Esophagus squamous epithelium (tissue), 5 donors: ENCODE data around the gene SEMA6D. TPM values are rescaled to one million over a fixed set of nuclear protein-coding genes. Genes with fewer than 3 reads are reported as not detected.

Experiments
- DNase-seq: peaks from one replicate; lab custom pipeline; 2025; lab: John Stamatoyannopoulos, UW
- H3K27ac ChIP-seq, 4 donors: fragments of 200-600 bp; sonication (generic); one replicate each; pipeline ENCODE4 v1.5.1; 2016 to 2019; ENCODE audit warnings: mild to moderate bottlenecking in 1 of 4
- H3K27me3 ChIP-seq, 4 donors: fragments of 200-600 bp; sonication (generic); 1 replicate in 3 of 4; 2 replicates in 1 of 4; pipeline versions ENCODE4 v1.5.1 to v1.6.0; 2017 to 2021; ENCODE audit warnings: antibody characterized with exemption in 1 of 4
- H3K36me3 ChIP-seq, 3 donors: fragments of 200-600 bp; sonication (generic); one replicate each; pipeline ENCODE4 v1.5.1; 2016 to 2019
- H3K4me1 ChIP-seq, 3 donors: fragments of 200-600 bp; sonication (generic); one replicate each; pipeline ENCODE4 v1.5.1; 2017 to 2019
- H3K4me3 ChIP-seq, 4 donors: fragments of 200-600 bp; sonication (generic); 1 replicate in 3 of 4; 2 replicates in 1 of 4; pipeline ENCODE4 v1.5.1; 2016 to 2019; ENCODE audit warnings: mild to moderate bottlenecking in 2 of 4, moderate library complexity in 1 of 4
- H3K9me3 ChIP-seq, 3 donors: fragments of 200-600 bp; sonication (generic); one replicate each; pipeline ENCODE4 v1.5.1; 2016 to 2019
- POLR2A ChIP-seq, 4 donors: fragments of 450-650 bp; IDR thresholded peaks; one replicate each; pipeline ENCODE4 v1.6.1; 2017; ENCODE audit warnings: antibody characterized with exemption in 4 of 4, mild to moderate bottlenecking in 4 of 4, moderate library complexity in 3 of 4
- WGBS, 2 donors: methylation state at CpG; one replicate each; pipeline ENCODE4 v1.1.5; 2018; 5-methylcytosine and 5-hydroxymethylcytosine counted together
- intact Hi-C: fragments of 100-400 bp; cut with DNase I; formaldehyde crosslinking; loops from one replicate; pipeline ENCODE4 v1.15.0; 2022
- total RNA-seq, 4 donors: library from RNA; depleted of rRNA; stranded (reverse); fragments of >200 nt; gene quantifications; one replicate each; pipeline ENCODE4 v1.1.0, GENCODE V29; 2016
- TF ChIP-seq, protein P1 (sequence below), 6 experiments: fragments of 450-650 bp in 4 of 6; fragments of 200-600 bp in 2 of 6; sonication (generic) in 2 of 6; IDR thresholded peaks; one replicate each; pipeline ENCODE4 v1.5.1; 2016 to 2019; ENCODE audit warnings: antibody characterized with exemption in 6 of 6, mild to moderate bottlenecking in 4 of 6, moderate library complexity in 4 of 6
- donor health status: DM: yes; HTN: yes; CAD: no.

The SEMA6D gene
- total RNA-seq, 4 donors from 2014 or later = 0.40 to 4.0 (median 1.1) TPM

DNA sequence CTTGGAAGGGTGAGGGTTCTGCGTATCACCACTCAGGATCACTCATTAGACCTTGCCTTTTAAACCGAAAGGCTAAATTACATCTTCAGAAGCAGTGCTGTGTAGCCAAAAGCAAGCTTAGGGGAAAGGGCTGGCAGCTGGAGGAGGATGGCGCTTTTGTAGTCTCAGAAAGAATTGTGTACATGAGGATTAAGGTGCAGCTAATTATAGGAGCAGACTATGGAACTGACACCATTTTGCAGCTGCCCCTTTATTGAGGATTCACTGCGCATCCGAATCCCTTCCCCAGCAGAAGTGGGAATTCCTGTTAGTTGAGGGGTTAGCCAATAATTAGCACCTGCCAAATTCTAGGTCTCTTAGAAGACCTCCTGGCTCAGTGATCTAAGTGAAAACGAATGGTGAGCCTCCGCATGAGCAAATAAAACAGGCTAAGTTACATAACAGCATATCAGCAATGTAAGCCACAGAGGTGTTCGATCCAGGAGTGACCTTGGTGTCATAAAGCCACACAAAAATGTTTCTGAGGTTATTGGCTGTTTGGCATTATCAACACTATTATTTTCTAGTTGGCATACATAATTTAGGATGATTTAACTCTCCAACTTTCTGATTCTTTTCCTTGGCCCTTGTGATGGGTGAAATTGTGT lies 42.6 kb upstream of the SEMA6D start:
- Histone ChIP-seq H3K36me3 (no peaks in the 10 kb centered on the region), H3K4me1 (peaks cover 0 to 14% (median 9%) of the 10 kb centered on the region in 3 donors), H3K27ac (no peak overlapping the region), H3K9me3 (no peaks in the 10 kb centered on the region), H3K27me3 (no peaks in the 10 kb centered on the region), H3K4me3 (no peak overlapping the region)
- TF ChIP-seq, protein P1, sequence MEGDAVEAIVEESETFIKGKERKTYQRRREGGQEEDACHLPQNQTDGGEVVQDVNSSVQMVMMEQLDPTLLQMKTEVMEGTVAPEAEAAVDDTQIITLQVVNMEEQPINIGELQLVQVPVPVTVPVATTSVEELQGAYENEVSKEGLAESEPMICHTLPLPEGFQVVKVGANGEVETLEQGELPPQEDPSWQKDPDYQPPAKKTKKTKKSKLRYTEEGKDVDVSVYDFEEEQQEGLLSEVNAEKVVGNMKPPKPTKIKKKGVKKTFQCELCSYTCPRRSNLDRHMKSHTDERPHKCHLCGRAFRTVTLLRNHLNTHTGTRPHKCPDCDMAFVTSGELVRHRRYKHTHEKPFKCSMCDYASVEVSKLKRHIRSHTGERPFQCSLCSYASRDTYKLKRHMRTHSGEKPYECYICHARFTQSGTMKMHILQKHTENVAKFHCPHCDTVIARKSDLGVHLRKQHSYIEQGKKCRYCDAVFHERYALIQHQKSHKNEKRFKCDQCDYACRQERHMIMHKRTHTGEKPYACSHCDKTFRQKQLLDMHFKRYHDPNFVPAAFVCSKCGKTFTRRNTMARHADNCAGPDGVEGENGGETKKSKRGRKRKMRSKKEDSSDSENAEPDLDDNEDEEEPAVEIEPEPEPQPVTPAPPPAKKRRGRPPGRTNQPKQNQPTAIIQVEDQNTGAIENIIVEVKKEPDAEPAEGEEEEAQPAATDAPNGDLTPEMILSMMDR (IDR thresholded peaks at IDR 0.05) = no peak
- 82 to 86% methylated on average over 6 to 7 of the region's 8 CpGs for WGBS, 2 donors
- no peak for DNase-seq
- intact Hi-C loops = no loop called here

DNA sequence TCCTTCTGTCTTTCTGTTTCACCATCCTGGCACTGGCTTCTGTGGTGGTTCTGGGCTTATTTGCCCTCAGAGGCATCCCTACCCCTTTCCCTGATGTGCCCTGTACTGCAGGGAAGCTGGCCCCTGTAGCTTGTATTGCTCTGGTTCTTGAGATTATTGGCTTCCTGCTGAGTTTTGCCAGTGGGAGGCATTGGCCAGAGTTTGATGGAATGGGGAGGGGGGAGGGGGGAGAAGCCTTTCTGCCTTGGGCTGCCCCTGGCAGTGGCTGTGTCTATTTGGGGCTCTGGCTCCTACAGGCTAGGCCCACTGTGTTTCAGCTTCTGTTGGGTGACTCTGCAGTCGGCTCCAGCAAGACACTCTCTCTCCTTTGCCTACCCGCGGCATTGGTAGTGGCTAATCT lies 41.6 kb upstream of the SEMA6D start:
- no peaks in the 10 kb centered on the region for H3K27me3 ChIP-seq
- no peak overlapping the region for H3K4me3 ChIP-seq
- DNase-seq = no peak
- no peaks in the 10 kb centered on the region for H3K9me3 ChIP-seq
- H3K4me1 ChIP-seq = peaks cover 0 to 14% (median 9%) of the 10 kb centered on the region in 3 donors
- 90% methylated on average over 2 to 3 of the region's 3 CpGs for WGBS, 2 donors
- TF ChIP-seq POLR2A (IDR thresholded peaks at IDR 0.05) = no peak
- TF ChIP-seq, protein P1 (IDR thresholded peaks at IDR 0.05) = no peak
- no peak overlapping the region for H3K27ac ChIP-seq
- no peaks in the 10 kb centered on the region for H3K36me3 ChIP-seq
- intact Hi-C loops = no loop called here

DNA sequence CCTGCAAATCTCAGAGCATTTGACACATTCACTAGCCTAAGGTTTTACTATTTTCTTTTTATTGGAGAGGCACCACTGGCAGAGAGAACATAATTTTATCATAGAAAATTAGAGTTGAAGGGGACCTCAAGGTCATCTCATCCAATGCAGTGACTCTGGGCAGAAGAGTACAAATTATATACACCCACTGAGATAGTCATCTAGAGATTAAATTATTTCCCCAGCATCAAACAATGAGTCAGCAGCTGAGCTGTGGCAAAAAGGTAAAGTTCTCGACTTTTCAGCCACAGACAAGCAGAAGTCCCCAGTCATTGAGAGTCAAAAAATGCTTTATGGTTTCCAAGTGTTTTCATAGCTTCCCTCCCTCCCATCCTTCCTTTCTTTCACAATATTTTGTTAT lies 39.3 kb upstream of the SEMA6D start:
- H3K4me1 ChIP-seq = peaks cover 0 to 10% (median 9%) of the 10 kb centered on the region in 3 donors
- H3K9me3 ChIP-seq = no peaks in the 10 kb centered on the region
- WGBS, 2 donors = 52 to 65% methylated on average over 1 of the region's 1 CpG
- intact Hi-C loops = no loop called here
- TF ChIP-seq, protein P1 (IDR thresholded peaks at IDR 0.05) = no peak
- TF ChIP-seq POLR2A (IDR thresholded peaks at IDR 0.05) = no peak
- no peak overlapping the region for H3K4me3 ChIP-seq
- no peak overlapping the region for H3K27ac ChIP-seq
- no peaks in the 10 kb centered on the region for H3K27me3 ChIP-seq
- no peak for DNase-seq
- H3K36me3 ChIP-seq = no peaks in the 10 kb centered on the region

DNA sequence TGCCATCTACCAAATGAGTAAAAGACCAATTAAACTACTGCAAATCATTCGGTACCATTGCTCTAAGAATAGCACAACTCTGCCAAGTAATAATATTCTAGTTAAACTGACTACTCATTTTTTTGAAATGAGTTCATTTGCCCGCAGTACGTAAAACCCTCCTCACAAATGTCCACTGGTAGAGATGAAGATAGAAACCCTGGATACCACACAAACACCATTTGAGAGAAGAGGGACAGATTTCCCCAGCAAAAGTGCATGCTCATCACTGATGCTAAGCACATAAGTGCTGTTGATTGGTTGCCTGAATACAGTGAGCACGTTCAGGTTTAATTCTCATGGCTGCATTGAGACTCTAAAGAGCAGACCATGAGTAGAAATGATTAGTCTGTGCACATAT lies 34.6 kb upstream of the SEMA6D start:
- Histone ChIP-seq H3K27me3 (no peaks in the 10 kb centered on the region), H3K4me1 (no peaks in the 10 kb centered on the region), H3K4me3 (no peak overlapping the region), H3K36me3 (no peaks in the 10 kb centered on the region), H3K27ac (no peak overlapping the region), H3K9me3 (no peaks in the 10 kb centered on the region)
- DNase-seq = no peak
- 84 to 97% methylated on average over 4 of the region's 4 CpGs for WGBS, 2 donors
- TF ChIP-seq POLR2A (IDR thresholded peaks at IDR 0.05) = no peak
- TF ChIP-seq, protein P1 (IDR thresholded peaks at IDR 0.05) = no peak
- intact Hi-C loops = no loop called here

DNA sequence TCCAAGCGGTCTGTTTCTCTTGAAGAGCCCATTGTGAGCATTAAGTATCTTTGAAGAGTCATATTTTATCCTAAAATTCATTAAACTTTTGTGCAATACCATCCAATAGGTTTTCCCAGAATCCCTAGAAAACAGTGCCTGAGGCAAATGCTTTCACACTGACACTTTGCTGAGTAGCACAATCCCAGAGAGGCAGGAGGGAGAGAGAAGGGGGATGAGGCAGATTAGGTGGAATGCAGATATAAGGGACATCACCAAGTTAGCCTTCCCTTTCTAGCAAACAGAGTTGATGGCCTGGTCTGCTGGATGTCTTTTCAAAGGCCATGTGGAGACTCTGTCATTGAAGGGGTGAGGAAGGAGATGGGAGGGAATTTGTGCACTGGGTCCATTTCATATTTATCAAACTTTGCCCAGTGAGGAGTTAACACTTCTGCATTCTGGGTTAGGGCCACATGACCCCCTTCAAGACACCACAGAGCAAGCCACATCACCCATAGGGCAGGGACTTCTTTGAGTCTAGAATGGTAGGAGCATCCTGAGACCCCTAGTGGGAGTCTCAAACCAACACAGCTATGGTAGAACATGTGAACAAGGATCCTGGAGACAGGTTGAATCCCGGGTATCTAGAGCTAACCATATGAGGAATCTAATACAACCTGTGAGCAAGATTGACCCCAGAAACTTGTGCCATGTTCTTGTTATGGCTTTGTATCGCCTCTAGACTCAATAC lies 32.0 kb upstream of the SEMA6D start:
- Histone ChIP-seq H3K4me1 (no peaks in the 10 kb centered on the region), H3K9me3 (no peaks in the 10 kb centered on the region), H3K27ac (no peak overlapping the region), H3K36me3 (no peaks in the 10 kb centered on the region), H3K27me3 (no peaks in the 10 kb centered on the region), H3K4me3 (no peak overlapping the region)
- intact Hi-C loops = no loop called here
- WGBS, 2 donors = 80 to 83% methylated on average over 3 of the region's 3 CpGs
- no peak for DNase-seq
- no peak for TF ChIP-seq POLR2A (IDR thresholded peaks at IDR 0.05)
- TF ChIP-seq, protein P1 (IDR thresholded peaks at IDR 0.05) = no peak
